Nephron (organoid): ENCODE results near the gene TFR2.

Source experiments
- H3K27ac Mint-ChIP-seq, 3 experiments: 2 replicates each; pipeline ENCODE4 v1.8.0; 2020; ENCODE audit warnings: mixed read lengths in 3 of 3, mild to moderate bottlenecking in 2 of 3, moderate library complexity in 1 of 3
- H3K27me3 Mint-ChIP-seq: 2 replicates; pipeline ENCODE4 v1.8.0; 2021; ENCODE audit warnings: low read depth, mild to moderate bottlenecking, moderate library complexity, mixed read lengths
- H3K36me3 Mint-ChIP-seq: 2 replicates; pipeline ENCODE4 v1.8.0; 2020; ENCODE audit warnings: low read depth, mixed read lengths
- H3K4me1 Mint-ChIP-seq: 2 replicates; pipeline ENCODE4 v1.8.0; 2020; ENCODE audit warnings: mixed read lengths
- H3K4me3 Mint-ChIP-seq, 3 experiments: 2 replicates each; pipeline ENCODE4 v1.8.0; 2020; ENCODE audit warnings: mild to moderate bottlenecking in 3 of 3, mixed read lengths in 3 of 3, moderate library complexity in 2 of 3
- H3K9me3 Mint-ChIP-seq: 2 replicates; pipeline ENCODE4 v1.8.0; 2020; ENCODE audit warnings: mixed read lengths
- CTCF ChIP-seq, 3 experiments: fragments of 200-600 bp; sonication (generic); IDR thresholded peaks; one replicate each; pipeline ENCODE4 v1.5.0; 2021; ENCODE audit warnings: antibody characterized with exemption in 3 of 3; ENCODE audit not compliant: unreplicated experiment in 3 of 3

Gene TFR2

GRCh38 chr7:100623951-100624824 is 17.2 kb downstream of the TFR2 start:
- no peak overlapping the region for H3K4me3 Mint-ChIP-seq
- no peaks in the 10 kb centered on the region for H3K9me3 Mint-ChIP-seq
- H3K27ac Mint-ChIP-seq, result no peak overlapping the region
- peaks cover 4% of the 10 kb centered on the region for H3K27me3 Mint-ChIP-seq
- peaks cover 6% of the 10 kb centered on the region for H3K36me3 Mint-ChIP-seq
- no peak for TF ChIP-seq CTCF (IDR thresholded peaks at IDR 0.05; ENCODE audit: unreplicated experiment in 3 of 3)
- no peaks in the 10 kb centered on the region for H3K4me1 Mint-ChIP-seq

- no peak for TF ChIP-seq CTCF (IDR thresholded peaks at IDR 0.05; ENCODE audit: unreplicated experiment in 3 of 3)
- H3K27ac Mint-ChIP-seq, result no peak overlapping the region
- H3K9me3 Mint-ChIP-seq, result no peaks in the 10 kb centered on the region
Measured at GRCh38 chr7:100621554-100621953, 19.8 kb downstream of the TFR2 start.

GRCh38 chr7:100620804-100621203 is 20.5 kb downstream of the TFR2 start:
- no peak for TF ChIP-seq CTCF (IDR thresholded peaks at IDR 0.05; ENCODE audit: unreplicated experiment in 3 of 3)
- Mint-ChIP-seq H3K27ac (no peak overlapping the region), H3K27me3 (peaks cover 4% of the 10 kb centered on the region), H3K4me3 (no peak overlapping the region), H3K36me3 (peaks cover 6% of the 10 kb centered on the region), H3K4me1 (no peaks in the 10 kb centered on the region), H3K9me3 (no peaks in the 10 kb centered on the region)

More at GRCh38 chr7:100621554-100621953, 19.8 kb downstream of the TFR2 start:
- Mint-ChIP-seq H3K36me3 (peaks cover 6% of the 10 kb centered on the region), H3K4me3 (no peak overlapping the region), H3K4me1 (no peaks in the 10 kb centered on the region), H3K27me3 (peaks cover 4% of the 10 kb centered on the region)

GRCh38 chr7:100620239-100620638 is 21.1 kb downstream of the TFR2 start:
- Mint-ChIP-seq H3K36me3 (peaks cover 6% of the 10 kb centered on the region), H3K27ac (no peak overlapping the region), H3K4me1 (no peaks in the 10 kb centered on the region), H3K4me3 (no peak overlapping the region), H3K9me3 (no peaks in the 10 kb centered on the region), H3K27me3 (peaks cover 4% of the 10 kb centered on the region)
- no peak for TF ChIP-seq CTCF (IDR thresholded peaks at IDR 0.05; ENCODE audit: unreplicated experiment in 3 of 3)

- Mint-ChIP-seq H3K27ac (no peak overlapping the region), H3K4me1 (no peaks in the 10 kb centered on the region), H3K27me3 (no peaks in the 10 kb centered on the region), H3K4me3 (no peak overlapping the region), H3K9me3 (no peaks in the 10 kb centered on the region), H3K36me3 (peaks cover 7% of the 10 kb centered on the region)
- no peak for TF ChIP-seq CTCF (IDR thresholded peaks at IDR 0.05; ENCODE audit: unreplicated experiment in 3 of 3)
Measured at GRCh38 chr7:100614308-100614861, 27.0 kb downstream of the TFR2 start.
